ENCODE data around the gene SLC9A5.

Gene SLC9A5

DNA sequence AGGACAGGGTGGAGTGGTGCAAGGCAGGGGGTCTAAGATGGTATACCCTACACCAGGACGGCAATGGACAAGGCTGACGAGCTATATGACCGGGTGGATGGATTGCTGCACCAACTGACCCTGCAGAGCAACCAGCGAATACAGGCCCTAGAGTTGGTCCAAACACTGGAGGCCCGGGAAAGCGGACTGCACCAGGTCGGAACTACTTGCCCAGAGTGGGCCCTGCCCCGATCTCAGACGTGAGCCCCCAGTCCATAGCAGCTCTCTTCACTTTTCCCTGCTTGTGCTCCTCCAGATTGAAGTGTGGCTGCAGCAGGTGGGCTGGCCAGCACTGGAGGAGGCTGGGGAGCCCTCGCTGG lies 33.6 kb downstream of the SLC9A5 start:
- DNase-seq: no peak

DNA sequence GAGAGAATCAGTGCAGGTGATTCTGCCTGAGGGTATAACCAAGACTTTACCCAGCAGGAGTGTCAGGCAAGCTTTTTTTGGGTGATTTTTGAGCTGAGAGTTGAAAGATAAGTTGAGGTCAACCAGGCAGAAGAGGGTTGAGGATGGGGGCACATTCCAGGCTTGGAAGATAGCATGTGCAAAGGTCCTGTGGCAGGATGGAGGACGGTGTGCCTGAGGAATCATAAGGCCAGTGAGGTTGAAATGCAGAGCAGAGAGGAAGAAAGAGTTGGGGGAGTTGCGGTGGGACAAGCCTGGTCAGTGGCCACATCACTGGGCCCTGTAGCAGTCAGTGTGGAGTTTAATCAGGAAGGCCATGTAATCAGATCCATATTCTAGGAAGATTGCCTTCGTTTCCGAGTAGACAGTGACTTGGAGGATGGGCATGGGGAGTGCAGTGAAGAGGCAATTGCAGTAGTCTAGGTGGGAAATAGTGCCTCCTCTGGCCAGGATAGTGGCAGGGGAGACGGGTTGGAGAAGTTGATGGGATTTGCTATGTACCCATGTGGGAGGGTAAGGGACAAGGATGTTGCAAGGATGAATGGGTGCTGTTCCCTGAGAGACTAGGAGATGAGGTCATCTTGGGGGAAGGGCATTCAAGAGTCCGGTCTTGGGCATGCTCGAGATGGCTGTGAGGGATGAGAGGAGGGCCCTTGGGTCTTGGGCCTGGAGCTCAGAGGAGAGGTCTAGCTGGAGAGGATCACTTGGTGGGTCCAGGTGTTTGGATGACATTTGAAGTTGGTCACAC lies 34.5 kb downstream of the SLC9A5 start:
- no peak for DNase-seq

DNA sequence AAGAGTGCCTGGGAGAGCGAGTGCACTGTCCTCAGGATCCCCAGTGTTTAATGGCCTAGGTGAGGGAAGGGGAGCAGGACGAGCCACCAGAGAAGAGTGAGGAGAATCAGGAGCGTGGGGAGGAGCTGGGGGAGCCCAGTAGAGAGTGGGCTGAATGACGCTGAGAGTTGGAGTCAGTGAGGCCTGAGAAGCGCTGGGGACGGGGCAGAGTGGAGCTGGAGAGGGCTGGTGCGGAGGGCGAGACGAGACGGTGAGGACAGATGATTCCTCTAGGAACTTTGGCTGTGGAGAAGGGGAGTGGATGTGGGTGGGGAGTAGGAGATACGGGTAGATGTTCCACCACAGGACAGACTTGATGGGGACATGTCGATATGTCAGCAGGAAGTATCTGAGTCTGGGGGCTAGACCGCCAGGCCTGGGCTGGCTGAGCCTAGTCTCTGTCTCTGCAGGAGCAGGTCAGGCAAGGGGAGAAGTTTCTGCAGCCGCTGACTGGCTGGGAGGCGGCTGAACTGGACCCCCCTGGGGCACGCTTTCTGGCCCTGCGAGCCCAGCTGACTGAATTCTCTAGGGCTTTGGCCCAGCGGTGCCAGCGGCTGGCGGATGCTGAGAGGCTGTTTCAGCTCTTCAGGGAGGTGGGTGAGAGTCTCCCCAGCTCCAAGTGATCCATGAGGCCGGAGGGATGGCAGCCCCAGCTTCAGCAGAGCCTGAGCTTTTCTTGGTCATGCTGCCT lies 35.2 kb downstream of the SLC9A5 start:
- no peak for DNase-seq

DNA sequence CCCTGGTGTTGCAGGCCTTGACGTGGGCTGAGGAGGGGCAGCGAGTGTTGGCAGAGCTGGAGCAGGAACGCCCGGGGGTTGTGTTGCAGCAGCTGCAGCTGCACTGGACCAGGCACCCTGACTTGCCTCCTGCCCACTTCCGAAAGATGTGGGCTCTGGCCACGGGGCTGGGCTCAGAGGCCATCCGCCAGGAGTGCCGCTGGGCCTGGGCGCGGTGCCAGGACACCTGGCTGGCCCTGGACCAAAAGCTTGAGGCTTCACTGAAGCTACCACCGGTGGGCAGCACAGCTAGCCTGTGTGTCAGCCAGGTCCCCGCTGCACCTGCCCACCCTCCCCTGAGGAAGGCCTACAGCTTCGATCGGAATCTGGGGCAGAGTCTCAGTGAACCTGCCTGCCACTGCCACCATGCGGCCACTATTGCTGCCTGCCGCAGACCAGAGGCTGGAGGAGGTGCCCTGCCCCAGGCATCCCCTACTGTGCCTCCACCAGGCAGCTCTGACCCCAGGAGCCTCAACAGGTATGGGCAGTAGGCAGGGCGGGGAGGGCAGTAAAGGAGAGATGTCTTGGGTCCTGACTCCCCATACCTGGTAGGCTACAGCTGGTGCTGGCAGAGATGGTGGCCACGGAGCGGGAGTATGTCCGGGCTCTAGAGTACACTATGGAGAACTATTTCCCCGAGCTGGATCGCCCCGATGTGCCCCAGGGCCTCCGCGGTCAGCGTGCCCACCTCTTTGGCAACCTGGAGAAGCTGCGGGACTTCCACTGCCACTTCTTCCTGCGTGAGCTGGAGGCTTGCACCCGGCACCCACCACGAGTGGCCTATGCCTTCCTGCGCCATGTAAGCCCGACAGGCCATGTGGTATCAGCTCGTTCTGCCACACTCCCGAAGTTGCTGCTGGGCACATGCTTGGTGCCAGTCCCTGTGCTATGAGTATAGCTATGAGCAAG lies 36.2 kb downstream of the SLC9A5 start:
- no peak for DNase-seq

DNA sequence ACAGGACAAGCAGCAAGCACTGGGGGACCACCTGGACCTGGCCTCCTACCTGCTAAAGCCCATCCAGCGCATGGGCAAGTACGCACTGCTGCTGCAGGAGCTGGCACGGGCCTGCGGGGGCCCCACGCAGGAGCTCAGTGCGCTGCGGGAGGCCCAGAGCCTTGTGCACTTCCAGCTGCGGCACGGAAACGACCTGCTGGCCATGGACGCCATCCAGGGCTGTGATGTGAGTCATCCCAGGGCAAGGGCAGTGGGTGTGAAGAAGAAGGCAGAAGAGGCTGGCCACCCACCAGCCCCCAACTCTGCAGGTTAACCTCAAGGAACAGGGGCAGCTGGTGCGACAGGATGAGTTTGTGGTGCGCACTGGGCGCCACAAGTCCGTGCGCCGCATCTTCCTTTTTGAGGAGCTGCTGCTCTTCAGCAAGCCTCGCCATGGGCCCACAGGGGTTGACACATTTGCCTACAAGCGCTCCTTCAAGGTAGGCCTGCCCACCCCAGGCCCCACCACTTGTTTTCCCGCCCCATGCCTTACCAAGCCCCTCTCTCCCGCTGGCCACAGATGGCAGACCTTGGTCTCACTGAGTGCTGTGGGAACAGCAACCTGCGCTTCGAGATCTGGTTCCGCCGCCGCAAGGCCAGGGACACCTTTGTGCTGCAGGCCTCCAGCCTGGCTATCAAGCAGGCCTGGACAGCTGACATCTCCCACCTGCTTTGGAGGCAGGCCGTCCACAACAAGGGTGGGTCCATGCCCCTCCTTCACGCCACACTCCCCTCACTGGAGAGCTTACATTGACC lies 37.9 kb downstream of the SLC9A5 start:
- no peak for DNase-seq

DNA sequence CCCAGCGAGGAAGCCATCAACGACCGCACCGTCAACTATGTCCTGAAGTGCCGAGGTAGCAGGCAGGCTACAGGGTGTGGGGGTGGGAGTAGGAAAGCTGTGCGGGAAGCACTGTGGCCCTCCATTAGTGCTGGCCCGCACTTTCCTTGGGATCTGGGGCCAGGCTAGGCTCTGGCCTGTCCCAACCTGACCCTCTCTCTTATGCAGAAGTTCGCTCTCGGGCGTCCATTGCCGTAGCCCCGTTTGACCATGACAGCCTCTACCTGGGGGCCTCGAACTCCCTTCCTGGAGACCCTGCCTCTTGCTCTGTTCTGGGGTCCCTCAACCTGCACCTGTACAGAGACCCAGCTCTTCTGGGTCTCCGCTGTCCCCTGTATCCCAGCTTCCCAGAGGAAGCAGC lies 39.2 kb downstream of the SLC9A5 start:
- no peak for DNase-seq

DNA sequence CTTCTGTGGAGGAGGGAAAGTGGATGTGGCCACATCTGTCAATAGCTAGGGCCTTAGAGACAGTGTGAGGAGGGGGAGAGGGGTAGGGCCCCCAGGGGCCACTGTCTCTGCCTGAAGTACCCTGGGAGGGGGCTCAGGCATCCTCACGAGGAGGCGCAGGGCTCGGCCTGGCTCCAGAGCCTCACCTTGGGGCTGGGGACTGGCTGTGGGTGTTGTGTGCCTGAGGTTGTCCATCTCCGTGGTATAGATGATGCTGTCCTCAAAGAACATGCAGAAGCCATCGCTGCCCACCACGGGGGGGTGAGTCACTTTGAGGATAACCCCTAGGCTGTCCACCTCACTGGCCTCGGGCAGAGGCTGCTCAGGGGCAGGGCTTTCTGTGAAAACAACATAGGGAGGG lies 42.7 kb downstream of the SLC9A5 start:
- DNase-seq: no peak

DNA sequence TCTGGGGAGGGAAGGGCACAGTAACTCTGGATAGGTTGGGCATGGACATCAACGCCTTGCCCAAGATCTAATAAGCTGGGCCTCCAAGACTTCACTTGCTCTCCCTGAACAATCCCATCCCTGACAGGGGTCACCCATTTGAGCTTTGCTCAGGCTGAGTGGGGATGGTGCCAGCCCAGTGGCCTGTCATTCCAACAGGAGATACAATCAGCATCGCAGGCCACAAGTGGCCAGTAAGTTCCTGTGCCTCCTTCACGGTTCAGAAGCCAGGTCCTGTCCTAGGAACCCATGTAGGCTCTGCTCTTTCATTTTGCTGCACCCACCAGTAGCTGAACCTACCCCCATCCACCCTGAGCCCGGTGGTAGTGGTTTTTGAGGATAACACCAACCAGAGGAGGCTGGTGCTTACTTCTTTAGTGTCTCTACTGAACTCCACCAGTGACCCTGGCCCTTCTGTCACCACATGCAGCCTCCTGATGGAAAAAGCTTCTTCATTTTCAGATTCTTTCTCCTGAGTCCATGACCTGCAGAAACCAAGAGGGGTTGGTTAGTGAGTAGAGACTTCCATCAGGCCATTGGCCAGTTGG lies 45.5 kb downstream of the SLC9A5 start:
- DNase-seq: no peak

DNA sequence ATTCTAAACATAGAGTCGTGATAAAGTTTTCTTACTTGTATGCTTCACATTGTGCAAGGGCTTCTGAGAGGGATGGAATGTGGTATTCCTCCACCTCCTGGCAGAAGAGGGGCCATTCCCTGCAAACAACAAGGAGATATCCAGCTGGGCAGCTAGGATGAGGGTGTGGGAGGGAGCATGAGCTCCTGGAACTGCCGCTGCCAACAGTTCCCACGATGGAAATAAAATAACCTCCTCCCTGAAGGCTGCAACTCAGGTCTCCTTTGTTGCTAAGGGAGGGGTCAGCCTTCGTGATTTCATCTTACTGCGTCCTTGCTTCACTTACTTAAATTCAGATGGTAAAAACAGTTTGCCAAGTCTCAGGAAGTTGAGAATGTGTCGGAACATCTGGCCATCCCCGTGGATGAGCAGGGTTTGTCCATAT lies 46.2 kb downstream of the SLC9A5 start:
- no peak for DNase-seq

DNA sequence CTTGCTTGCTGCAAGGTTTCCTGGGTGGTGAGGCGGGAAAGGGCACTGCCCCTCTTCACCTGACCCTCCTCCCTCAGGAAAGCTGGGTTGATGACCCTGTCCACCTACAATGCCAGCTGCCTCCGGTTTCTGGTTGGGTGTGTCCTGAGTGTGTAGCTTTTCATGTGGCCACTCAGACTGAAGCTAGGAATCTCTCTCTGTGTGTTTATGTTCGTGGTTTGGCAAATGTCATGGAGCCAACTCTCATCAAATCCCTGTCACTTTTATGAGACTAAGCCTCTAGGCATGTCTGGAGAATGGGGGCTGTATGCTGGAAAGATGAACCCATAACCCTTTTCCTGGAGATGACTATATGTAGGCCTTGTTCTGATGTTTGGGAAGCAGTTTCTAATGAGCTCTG lies 47.6 kb downstream of the SLC9A5 start:
- DNase-seq: no peak

DNA sequence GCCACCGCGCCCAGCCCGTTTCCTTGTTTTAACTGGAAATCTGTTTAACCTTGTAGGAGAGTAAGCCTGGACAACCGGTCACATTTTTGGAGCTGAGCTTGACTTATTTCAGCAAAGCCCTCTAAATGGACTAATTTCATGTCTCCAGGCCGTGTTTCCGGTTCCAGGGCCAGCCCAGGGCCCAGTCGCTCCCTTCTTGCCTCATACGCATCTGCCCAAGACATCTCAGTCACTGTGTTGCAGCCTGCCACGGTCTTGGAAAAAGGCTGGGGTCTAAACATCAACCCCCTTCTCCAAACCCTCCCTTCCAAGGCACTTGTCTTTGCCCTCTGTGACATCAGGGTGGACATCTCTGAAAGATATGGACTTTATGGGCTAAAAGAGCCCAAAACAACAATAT lies 49.5 kb downstream of the SLC9A5 start:
- DNase-seq: no peak

DNA sequence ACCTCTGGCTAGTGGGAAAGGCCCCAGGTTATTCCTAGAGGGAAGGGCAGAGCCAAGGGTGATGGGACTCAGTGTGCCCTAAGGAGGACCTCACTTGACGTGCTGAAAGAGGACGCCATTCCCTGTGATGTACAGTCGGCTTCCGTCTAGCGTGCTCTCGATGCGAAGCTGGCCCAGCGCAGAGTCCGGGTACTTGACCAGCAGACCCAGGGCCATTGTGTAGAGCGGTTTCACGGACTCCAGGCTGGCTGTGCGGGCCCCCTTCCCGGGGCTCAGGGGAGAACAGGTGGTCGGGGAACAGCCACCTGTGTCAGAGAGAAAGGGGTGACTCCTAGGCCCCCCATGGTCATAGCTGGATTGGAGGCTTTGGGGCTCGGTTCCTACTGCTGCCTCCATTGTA lies 50.5 kb downstream of the SLC9A5 start:
- no peak for DNase-seq

DNA sequence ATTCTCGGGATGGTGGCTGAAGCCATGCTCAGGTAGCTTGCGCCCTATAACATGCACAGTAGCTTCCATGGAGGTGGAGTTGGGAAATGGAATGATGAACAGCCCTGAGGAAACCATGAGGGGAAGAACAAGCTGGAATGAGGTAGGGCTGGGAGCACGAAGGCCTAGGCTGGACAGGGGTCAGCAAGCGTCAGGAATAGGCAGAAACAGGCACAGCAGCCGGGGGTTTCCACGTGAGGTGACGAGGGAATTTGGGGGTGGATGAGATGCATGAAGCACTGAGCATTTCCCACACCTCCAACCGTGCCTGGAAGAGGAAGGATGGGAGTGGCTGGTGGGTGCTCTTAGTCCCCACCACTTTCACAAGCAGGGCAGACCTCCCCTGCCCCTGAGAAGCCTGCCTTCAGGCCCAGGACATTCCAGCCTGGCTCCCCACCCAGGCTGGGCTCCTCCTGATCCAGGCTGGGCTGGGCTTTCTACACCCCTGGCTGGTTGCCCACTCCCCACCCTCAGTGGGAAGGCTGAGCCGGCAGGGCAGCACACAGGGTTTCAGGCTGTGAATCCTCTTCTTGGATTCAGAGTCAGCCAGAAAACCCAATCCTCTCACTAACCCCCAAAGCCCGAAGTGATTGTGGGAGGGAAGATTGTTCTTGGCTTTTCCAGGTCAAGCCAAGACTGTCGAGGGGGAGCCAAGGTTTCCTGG lies 52.5 kb downstream of the SLC9A5 start:
- no peak for DNase-seq

DNA sequence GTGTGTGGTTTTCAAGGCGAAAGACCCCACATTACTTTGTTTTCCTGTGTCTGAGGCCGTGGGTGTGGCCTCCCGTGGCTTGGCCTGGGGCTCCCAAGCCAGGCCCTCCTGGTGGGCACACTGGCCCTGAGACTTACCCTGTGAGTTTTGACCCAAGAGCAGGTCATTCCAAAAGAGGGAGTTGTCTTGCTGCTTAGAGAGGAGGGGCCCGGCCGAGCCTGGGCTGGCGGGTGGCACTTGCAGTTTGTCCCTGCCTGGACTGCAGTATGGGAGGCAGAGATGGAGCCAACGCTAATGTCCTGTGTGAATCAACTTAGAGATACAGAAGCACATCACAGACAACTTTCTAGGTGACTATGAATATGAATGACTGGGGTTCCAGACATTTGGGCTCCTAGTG lies 53.3 kb downstream of the SLC9A5 start:
- no peak for DNase-seq

DNA sequence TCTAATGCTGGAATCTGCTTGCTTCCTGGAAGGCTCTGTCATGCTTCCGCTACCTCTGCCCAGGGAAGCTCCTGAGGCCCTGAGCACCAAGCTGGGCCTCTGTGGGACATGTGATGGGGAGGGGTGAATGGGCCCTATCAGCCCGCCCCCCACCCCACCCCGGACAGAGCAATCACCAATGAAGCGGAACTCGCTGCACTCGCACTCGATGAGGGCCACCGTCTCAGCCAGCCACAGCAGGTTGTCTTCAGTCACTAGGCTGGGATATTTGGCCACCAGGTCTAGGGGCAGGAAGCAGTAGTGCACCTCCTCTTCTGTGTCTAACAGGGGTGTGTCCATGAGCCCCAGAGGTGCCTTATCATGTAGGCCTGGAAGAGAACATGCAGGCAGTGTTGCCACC lies 54.2 kb downstream of the SLC9A5 start:
- no peak for DNase-seq

DNA sequence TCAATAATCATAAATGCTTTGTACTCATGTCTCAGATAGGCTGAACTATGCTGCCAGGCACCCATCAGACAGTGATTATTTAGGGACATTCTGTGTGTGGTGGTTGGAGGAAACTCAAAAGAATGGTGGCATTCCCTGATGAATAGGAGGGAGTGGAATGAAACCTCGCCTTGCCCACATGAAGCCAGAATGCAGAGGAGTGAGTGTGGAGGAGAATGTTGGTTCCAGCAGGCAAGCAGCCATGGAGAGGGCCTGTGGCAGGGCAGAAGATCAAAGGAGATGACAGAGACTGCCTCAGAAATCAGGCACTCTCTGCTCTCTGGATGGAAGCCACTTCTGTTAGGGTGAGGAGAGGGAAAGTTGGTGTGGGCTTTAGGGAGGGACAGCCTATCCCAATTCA lies 55.2 kb downstream of the SLC9A5 start:
- DNase-seq: no peak

DNA sequence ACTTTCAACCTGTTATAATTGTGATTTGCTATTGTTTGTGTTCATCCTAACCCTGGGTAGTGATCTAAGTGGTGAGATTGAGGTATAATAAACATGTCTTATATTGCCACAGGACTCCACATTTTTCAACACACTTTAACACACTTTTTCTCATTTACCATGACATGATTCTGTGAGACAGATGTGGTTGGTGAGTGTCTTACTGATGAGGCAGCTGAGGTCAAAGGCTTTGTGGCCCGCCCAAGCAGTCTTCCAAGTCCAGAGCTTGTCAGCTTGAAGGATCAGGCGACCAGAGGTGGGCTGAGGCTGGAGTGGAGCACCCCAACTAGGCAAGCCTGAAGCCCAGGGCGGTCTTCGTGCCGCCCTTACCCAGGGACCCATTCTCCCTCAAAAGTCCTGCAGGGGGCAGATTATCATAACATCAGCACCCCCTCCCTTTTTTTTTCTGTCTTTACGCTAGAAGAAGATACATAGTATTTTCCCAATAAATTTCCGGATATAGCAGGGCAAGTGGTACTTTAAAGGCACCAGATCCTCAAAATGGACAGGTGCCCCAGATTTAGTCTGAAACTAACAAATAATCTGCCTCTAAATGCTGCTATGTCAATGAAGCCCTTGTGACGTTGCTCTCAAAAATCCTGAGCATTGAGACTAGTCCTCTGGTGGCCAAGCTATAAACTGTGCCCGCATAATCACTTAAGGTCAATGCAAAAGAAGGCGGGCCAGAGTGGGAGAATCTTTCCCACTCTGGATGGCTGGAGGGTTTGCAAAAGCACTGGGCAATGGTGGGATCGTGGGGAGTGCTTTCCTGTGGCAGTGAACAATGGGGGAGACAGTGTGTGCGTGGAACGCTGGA lies 56.7 kb downstream of the SLC9A5 start:
- DNase-seq: no peak

DNA sequence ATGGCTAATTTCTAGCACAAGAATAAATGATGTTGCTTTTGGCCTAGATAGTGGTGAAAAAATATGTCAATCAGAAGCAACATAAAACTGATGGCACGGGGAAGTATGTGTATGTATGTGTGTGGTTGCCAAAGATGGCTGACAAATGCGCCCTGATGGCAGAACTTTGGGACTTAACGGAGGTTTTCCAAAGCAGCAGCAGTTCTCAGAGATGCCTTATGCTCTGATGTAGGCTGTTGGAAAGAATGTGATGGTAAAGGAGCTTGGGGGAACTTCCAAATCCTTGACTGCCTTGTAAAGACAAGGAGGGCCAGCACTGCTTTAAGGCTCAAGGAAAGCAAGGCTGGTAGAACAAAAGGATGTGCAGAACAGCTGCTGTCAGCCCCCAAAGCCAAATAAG lies 61.8 kb downstream of the SLC9A5 start:
- no peak for DNase-seq

DNA sequence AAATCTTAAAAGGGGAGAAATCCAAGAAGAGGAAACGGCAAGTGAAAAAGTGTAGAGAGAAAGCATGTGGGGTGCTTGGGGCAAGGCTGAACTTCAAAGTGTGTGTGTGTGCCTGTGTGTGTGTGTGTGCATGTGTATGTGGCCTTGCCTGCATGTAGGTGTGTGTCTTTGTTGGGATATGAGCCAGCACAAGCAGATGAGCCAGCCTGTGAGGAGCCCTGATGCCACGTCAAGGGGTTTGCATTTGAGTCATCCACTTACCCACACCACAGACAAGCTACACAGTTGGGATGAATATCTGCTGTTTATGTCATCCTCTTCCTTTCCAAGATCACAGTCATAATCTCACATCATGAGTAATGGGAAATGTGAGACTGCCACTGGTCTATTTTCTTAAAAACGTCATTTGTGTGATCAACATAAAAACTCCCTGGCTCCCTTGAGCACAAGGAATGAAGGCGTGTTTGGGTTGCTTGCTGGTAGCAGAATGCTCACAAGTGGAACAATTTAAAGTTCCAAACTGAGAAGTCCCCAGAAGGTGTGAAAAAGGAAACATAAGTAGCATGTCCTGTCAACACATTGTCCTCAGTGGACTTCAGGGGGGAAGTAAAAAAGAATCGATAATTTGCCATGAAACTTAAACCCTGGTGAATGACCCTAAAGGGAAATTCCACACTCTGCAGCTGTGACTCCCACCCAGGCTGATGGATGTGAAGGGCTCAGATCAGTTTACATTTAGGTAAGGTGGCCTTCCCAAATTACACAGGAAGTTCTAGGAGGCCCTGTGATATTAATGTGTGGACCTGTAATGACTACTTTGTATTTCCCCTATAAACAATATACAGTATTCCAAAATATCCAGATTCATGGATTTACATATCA lies 63.1 kb downstream of the SLC9A5 start:
- DNase-seq: no peak

DNA sequence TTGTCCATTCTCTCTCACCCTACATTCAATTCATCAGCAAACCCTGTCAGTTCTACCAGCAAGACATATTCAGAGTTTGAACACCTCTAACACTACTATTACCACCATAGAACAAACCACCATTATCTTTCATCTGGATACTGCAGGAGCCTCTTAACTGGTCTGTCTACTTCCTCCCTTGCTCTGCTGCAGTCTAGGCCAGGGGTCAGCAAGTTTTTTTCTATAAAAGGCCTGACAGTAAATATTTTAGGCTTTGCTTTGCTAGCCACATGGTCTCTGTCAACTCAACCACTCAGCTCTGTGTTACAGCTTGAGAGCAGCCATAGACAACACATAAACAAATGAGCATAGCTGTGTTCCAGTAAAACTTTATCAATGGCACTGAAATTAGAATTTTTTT lies 63.9 kb downstream of the SLC9A5 start:
- no peak for DNase-seq
